Stimulated activated memory B cell treated with anti-CD40 and anti-IgM and Interleukin-4, amounts not matched to agents 10 μg/mL and 1 μg/mL and 100 μg/mL, for 72 hours (primary cell): ENCODE measurements around the gene ALPK3.

ENCODE experiments used
- ATAC-seq: fragments of 150-1000 bp; cut with Tn5 transposase; 2 replicates; pipeline ENCODE4 v1.10.0; 2021
- H3K27ac Mint-ChIP-seq: one replicate; pipeline ENCODE4 v1.8.0; 2022; ENCODE audit warnings: mild to moderate bottlenecking, mixed read lengths
- H3K27me3 Mint-ChIP-seq: one replicate; pipeline ENCODE4 v1.8.0; 2022; ENCODE audit warnings: mixed read lengths
- H3K36me3 Mint-ChIP-seq: one replicate; pipeline ENCODE4 v1.8.0; 2022; ENCODE audit warnings: mixed read lengths
- H3K4me1 Mint-ChIP-seq: one replicate; pipeline ENCODE4 v1.8.0; 2022; ENCODE audit warnings: mixed read lengths
- H3K4me3 Mint-ChIP-seq: one replicate; pipeline ENCODE4 v1.8.0; 2022; ENCODE audit warnings: mild to moderate bottlenecking, moderate library complexity, mixed read lengths
- H3K9me3 Mint-ChIP-seq: one replicate; pipeline ENCODE4 v1.8.0; 2022; ENCODE audit warnings: mixed read lengths

The ALPK3 gene

DNA sequence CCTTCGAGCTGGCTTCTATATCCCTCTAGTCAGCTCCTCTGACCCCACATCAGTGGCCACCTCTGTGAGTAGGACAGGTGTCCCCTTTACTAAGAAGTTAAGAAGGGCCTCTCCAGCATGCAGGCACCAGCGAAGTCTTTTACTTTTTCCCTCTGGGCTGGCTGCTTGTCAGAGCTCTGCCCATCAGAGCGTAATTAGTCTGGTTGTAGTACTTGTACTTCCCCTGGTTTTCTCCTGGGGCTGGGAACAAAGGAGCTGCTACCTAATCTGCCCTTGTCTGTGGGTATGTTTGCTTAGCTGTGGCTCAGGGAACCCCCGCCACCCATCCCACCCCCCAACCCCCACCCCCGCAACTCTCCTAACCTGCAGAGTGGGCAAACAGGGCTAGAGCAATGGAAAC lies 27.4 kb upstream of the ALPK3 start:
- no peaks in the 10 kb centered on the region for H3K9me3 Mint-ChIP-seq
- H3K27ac Mint-ChIP-seq, result peak overlapping the region; percentile 7
- H3K27me3 Mint-ChIP-seq, result no peaks in the 10 kb centered on the region
- H3K4me1 Mint-ChIP-seq, result peaks cover 39% of the 10 kb centered on the region
- H3K4me3 Mint-ChIP-seq, result no peak overlapping the region
- H3K36me3 Mint-ChIP-seq, result peaks cover 52% of the 10 kb centered on the region
- ATAC-seq, result peak; percentile 53

GRCh38 chr15:84790676-84791075 lies 26.5 kb upstream of the ALPK3 start:
- H3K27me3 Mint-ChIP-seq, result no peaks in the 10 kb centered on the region
- H3K27ac Mint-ChIP-seq, result peak overlapping the region; percentile 7

DNA sequence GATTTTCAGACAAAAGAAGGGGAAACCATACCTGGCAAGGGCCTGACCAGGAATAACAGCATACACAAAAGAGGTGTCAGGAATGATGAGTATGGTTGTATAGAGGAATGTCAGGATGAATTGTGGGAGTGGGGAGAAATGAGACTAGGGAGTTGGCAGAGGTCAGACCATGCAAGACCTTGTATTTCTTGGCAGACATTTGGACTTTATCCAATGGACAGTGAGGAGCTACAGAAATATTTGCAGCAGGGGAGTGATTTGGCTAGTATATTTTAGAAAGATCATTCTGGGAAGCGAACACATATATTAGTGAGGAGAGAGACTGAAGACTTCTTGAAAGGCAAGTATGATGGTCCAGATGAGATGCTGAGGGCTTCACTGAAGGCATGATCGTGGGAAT lies 25.4 kb upstream of the ALPK3 start:
- Mint-ChIP-seq H3K27me3 (no peaks in the 10 kb centered on the region), H3K4me1 (peaks cover 23% of the 10 kb centered on the region), H3K27ac (no peak overlapping the region), H3K4me3 (no peak overlapping the region), H3K9me3 (no peaks in the 10 kb centered on the region), H3K36me3 (peaks cover 43% of the 10 kb centered on the region)
- no peak for ATAC-seq

More at GRCh38 chr15:84790676-84791075, 26.5 kb upstream of the ALPK3 start:
- ATAC-seq, result no peak
- peaks cover 43% of the 10 kb centered on the region for H3K36me3 Mint-ChIP-seq
- peaks cover 30% of the 10 kb centered on the region for H3K4me1 Mint-ChIP-seq
- no peaks in the 10 kb centered on the region for H3K9me3 Mint-ChIP-seq
- H3K4me3 Mint-ChIP-seq, result no peak overlapping the region

- H3K27ac Mint-ChIP-seq, result no peak overlapping the region
- peaks cover 46% of the 10 kb centered on the region for H3K36me3 Mint-ChIP-seq
- H3K9me3 Mint-ChIP-seq, result no peaks in the 10 kb centered on the region
- H3K27me3 Mint-ChIP-seq, result no peaks in the 10 kb centered on the region
- no peak overlapping the region for H3K4me3 Mint-ChIP-seq
- peaks cover 14% of the 10 kb centered on the region for H3K4me1 Mint-ChIP-seq
- ATAC-seq, result no peak
Observed at GRCh38 chr15:84793431-84794161, 23.6 kb upstream of the ALPK3 start.

DNA sequence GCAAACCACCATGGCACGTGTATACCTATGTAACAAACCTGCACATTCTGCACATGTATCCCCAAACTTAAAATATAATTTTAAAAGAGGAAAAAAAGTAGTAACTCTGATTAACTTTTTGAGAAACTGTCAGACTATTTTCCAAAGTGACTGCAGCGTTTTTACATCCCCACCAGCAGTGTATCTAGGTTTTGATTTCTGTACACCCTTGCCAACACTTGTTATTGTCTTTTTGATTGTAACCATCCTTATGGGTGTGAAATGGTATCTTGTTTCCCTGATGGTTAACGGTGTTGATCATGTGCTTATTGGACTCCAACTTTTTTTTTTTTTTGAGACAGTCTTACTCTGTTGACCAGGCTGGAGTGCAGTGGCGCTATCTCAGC lies 23.0 kb upstream of the ALPK3 start:
- no peak overlapping the region for H3K4me3 Mint-ChIP-seq
- H3K27me3 Mint-ChIP-seq, result no peaks in the 10 kb centered on the region
- no peak overlapping the region for H3K27ac Mint-ChIP-seq
- peaks cover 11% of the 10 kb centered on the region for H3K4me1 Mint-ChIP-seq
- no peak for ATAC-seq
- peaks cover 49% of the 10 kb centered on the region for H3K36me3 Mint-ChIP-seq
- no peaks in the 10 kb centered on the region for H3K9me3 Mint-ChIP-seq

GRCh38 chr15:84795186-84795585 lies 22.0 kb upstream of the ALPK3 start:
- peaks cover 4% of the 10 kb centered on the region for H3K4me1 Mint-ChIP-seq
- H3K27ac Mint-ChIP-seq, result no peak overlapping the region
- ATAC-seq, result no peak
- peaks cover 58% of the 10 kb centered on the region for H3K36me3 Mint-ChIP-seq
- no peak overlapping the region for H3K4me3 Mint-ChIP-seq
- H3K9me3 Mint-ChIP-seq, result no peaks in the 10 kb centered on the region
- H3K27me3 Mint-ChIP-seq, result no peaks in the 10 kb centered on the region

DNA sequence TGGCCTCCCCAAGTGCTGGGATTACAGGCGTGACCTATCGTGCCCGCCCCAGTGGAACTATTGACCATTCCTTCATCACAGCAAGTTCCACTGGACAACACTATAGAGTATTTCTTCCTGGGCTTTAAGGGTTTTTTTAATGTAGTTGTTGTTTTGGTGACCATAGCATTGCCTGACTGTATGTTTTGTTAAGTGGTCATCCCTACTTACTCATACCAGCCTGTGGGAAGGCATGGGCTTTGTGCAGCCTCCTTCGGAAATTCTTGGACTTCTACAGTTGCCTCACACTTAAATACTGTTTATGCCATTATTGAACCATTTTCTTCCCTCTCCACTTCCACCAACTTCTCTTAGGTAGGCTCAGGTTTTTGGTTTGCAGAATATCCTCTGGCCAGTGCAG lies 19.9 kb upstream of the ALPK3 start:
- H3K27ac Mint-ChIP-seq, result no peak overlapping the region
- H3K27me3 Mint-ChIP-seq, result no peaks in the 10 kb centered on the region
- no peaks in the 10 kb centered on the region for H3K9me3 Mint-ChIP-seq
- no peak for ATAC-seq
- H3K4me3 Mint-ChIP-seq, result no peak overlapping the region
- H3K4me1 Mint-ChIP-seq, result no peaks in the 10 kb centered on the region
- H3K36me3 Mint-ChIP-seq, result peaks cover 50% of the 10 kb centered on the region

DNA sequence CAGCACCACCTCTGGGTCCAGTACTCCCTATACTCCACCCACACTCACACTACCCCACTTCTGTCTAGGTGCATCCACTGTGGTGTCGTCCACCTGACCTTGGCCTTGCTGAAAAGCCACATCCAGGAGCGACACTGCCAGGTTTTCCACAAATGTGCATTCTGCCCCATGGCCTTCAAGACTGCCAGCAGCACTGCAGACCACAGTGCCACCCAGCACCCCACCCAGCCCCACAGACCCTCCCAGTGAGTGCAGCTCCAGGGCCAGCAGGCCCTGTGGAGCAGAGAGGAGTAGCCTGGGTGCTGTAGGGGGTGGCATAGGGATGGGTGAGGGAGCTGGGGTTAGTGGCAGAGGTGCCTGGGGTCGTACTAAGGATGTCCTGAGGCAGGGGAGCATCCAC lies 19.4 kb upstream of the ALPK3 start:
- ATAC-seq, result no peak
- H3K27me3 Mint-ChIP-seq, result no peaks in the 10 kb centered on the region
- no peak overlapping the region for H3K27ac Mint-ChIP-seq
- H3K4me1 Mint-ChIP-seq, result no peaks in the 10 kb centered on the region
- H3K4me3 Mint-ChIP-seq, result no peak overlapping the region
- H3K36me3 Mint-ChIP-seq, result peaks cover 54% of the 10 kb centered on the region
- H3K9me3 Mint-ChIP-seq, result no peaks in the 10 kb centered on the region

DNA sequence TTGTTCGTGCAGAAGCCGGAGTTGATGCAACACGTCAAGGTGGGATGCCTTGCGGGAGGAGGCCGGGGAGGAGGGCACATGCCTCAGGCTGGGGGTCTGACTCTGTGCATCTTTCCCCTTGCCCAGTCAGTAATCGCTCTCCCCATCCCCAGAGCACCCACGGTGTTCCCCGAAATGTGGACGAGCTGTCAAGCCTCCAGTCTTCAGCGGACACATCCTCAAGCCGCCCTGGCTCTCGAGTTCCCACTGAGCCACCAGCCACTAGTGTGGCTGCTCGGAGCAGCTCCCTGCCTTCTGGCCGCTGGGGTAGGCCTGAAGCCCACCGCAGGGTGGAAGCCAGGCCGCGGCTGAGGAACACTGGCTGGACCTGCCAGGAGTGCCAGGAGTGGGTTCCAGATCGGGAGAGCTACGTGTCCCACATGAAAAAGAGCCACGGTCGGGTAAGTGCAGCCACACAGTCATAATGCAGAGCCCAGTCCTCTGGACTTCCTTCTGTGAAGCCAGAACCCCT lies 18.7 kb upstream of the ALPK3 start:
- no peak for ATAC-seq
- H3K36me3 Mint-ChIP-seq, result peaks cover 59% of the 10 kb centered on the region
- no peaks in the 10 kb centered on the region for H3K9me3 Mint-ChIP-seq
- H3K4me3 Mint-ChIP-seq, result no peak overlapping the region
- no peaks in the 10 kb centered on the region for H3K27me3 Mint-ChIP-seq
- no peak overlapping the region for H3K27ac Mint-ChIP-seq
- no peaks in the 10 kb centered on the region for H3K4me1 Mint-ChIP-seq

- Mint-ChIP-seq H3K27me3 (no peaks in the 10 kb centered on the region), H3K9me3 (no peaks in the 10 kb centered on the region), H3K4me3 (no peak overlapping the region), H3K36me3 (peaks cover 61% of the 10 kb centered on the region), H3K4me1 (no peaks in the 10 kb centered on the region), H3K27ac (no peak overlapping the region)
- no peak for ATAC-seq
Observed at GRCh38 chr15:84799511-84800187, 17.5 kb upstream of the ALPK3 start.

- Mint-ChIP-seq H3K4me1 (no peaks in the 10 kb centered on the region), H3K27me3 (no peaks in the 10 kb centered on the region), H3K4me3 (no peak overlapping the region), H3K9me3 (no peaks in the 10 kb centered on the region), H3K36me3 (peaks cover 69% of the 10 kb centered on the region), H3K27ac (no peak overlapping the region)
- ATAC-seq, result no peak
Observed at GRCh38 chr15:84800365-84800806, 16.8 kb upstream of the ALPK3 start.

- H3K4me3 Mint-ChIP-seq, result no peak overlapping the region
- no peaks in the 10 kb centered on the region for H3K27me3 Mint-ChIP-seq
- no peaks in the 10 kb centered on the region for H3K9me3 Mint-ChIP-seq
- no peak for ATAC-seq
- H3K27ac Mint-ChIP-seq, result no peak overlapping the region
- peaks cover 6% of the 10 kb centered on the region for H3K4me1 Mint-ChIP-seq
- peaks cover 59% of the 10 kb centered on the region for H3K36me3 Mint-ChIP-seq
Observed at GRCh38 chr15:84804005-84804900, 12.9 kb upstream of the ALPK3 start.

- Mint-ChIP-seq H3K4me1 (peaks cover 6% of the 10 kb centered on the region), H3K4me3 (no peak overlapping the region), H3K27me3 (no peaks in the 10 kb centered on the region), H3K27ac (no peak overlapping the region), H3K36me3 (peaks cover 49% of the 10 kb centered on the region), H3K9me3 (no peaks in the 10 kb centered on the region)
- ATAC-seq, result no peak
Observed at GRCh38 chr15:84805221-84805620, 11.9 kb upstream of the ALPK3 start.

DNA sequence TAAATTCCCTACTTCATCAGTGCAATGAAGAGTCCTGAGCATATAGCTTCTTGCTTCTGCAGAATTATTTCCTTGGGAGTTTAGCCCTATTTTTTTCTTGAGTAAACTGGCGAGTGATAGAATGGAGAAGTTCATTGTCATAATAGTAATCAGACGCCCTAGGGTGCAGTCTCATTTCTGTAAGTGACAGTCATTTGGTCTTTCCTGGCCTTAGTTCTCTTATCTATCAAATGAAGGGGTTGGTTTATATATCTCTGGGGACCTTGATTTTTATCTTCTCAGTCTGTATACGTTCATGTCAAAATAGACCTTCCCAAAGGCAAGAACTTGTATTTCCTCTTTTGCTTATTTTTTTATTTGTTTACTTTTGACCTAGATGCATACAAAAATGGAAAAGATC lies 9.9 kb upstream of the ALPK3 start:
- ATAC-seq, result peak; percentile 60
- peaks cover 41% of the 10 kb centered on the region for H3K36me3 Mint-ChIP-seq
- no peak overlapping the region for H3K27ac Mint-ChIP-seq
- H3K4me1 Mint-ChIP-seq, result peaks cover 6% of the 10 kb centered on the region
- no peak overlapping the region for H3K4me3 Mint-ChIP-seq
- H3K27me3 Mint-ChIP-seq, result no peaks in the 10 kb centered on the region
- no peaks in the 10 kb centered on the region for H3K9me3 Mint-ChIP-seq
